Activated naive CD4-positive, alpha-beta T cell treated with Interleukin-2 at 50 U/mL for 16 hours (primary cell): ENCODE measurements around the gene PLAGL2.
"Not testable (repeated sequence)": the region's sequence is repeated elsewhere in the genome, so short reads cannot be mapped to it uniquely, and the experiment has no call there.

Experiments used
- DNase-seq: peaks from one replicate; pipeline ENCODE4 v3.0.0-alpha.2; 2020

Gene PLAGL2

DNA sequence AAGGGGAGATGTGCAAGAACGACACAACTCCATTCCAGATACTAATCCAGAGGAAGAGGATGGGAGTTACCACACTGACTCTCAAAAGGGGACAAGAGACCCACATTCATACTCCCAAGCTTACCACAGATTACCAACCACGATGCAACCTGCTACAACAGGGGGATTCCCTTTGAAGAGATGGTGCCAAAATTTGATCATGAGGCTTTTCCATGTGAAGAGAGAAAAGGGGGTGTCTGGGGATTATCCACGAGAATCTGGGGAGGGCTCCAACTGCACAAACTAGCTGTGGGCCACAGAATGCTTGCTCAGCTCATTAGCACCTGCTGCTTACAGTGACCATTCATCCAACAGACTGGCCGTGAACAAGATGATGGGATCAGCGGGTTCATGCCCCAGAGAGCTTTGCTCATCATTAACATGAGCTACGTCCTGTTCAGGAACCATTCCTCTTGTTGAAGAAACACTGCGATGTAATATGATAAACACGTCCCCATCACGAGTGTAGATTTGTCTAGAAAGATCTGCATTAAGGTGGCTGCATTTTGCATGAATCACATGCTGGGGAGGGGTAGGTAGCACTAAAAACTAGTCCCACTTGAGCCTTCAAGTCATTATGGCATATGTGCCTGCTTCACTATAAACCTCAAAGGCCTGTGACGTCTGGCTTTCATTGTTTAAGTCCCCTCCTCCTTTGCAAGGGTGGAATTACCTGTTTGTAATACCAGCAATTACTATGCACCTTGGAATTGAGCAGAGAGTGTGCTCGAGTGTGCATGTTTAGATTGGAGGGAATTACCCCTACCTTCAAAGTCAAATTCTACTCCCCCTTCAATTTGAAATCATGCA lies 4.0 kb downstream of the PLAGL2 start:
- DNase-seq = peak; percentile 37

DNA sequence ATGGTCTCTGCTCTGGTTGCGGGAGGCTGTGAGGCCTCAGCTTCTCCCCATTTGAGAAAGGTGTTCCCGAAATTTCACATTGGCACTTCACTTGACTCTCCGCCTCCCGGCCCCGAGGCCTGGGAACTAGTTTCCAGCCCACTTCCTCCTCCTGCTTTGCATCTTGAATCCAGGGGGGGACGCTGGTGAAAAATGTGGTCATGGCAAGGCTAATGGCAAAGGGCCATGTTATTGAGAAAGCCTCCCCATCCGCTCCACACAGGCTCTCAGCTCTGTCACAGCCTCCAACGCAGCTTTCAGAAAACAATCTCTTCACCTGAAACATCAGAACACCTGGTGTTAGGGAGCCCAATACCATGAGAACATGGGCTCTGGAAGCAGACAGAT lies 5.6 kb downstream of the PLAGL2 start:
- DNase-seq = no peak

DNA sequence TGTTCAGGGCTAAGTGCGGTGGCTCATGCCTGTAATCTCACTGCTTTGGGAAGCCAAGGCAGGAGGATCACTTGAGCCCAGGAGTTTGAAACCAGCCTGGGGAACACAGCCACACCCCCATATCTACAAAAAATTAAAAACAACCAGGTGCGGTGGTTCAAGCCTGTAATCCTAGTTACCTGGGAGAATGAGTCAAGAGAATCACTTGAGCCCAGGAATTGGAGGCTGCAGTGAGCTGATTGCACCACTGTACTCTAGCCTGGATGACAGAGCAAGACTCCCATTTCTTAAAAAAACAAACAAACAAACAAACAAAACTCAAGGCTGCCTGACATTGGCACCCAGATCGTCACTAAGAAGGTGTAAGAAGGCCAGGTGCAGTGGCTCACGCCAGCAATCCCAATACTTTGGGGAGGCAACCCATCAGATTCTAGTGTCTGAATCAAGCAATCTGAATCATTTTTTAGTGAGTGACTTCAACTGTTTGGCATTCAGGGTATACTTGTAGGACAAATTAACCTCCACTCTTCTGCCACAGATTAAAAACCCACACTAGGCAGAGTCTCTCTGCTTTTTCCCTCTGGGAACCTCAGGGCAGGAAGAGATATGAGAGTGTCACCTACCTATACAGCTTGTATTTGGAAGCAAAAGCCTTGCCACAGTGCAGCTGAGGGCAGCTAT lies 6.1 kb downstream of the PLAGL2 start:
- DNase-seq = no peak

DNA sequence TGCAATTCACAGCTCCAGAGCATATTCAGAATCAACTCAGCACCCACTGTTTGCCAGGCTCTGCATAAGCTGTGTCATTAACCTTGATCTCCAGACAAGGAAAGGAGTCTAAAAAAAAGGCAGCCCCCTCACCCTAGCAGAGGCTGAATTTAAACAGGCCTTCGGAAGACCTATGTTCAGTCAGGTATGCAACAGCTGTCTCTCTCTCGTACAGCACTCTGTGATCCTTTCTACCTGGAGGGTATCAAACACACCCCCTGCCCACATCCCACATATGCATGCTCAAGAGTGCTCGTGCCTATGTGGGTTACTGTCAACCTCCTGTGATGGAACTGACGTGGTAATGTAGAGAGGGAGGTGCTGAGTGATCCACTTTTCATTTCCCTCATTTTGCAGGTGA lies 8.5 kb downstream of the PLAGL2 start:
- DNase-seq = no peak

DNA sequence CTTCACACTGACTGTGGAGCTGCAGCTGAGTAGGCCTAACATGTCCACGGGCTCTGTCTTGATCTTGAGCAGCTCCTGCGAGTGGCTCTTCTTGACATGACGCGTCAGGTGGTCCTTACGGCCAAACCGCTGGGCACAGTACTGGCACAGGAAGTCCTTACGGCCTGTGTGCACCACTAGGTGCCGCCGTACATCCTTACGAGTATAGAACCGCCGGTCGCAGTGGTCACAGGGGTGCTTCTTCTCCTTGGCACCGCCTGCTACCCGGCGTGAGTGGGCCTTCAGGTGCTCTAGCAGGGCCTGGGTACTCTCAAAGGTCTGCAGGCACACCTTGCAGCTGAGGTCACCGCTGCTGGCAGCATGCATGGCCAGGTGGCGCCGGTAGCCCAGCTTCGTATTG lies 10.4 kb downstream of the PLAGL2 start:
- not testable (repeated sequence) for DNase-seq

DNA sequence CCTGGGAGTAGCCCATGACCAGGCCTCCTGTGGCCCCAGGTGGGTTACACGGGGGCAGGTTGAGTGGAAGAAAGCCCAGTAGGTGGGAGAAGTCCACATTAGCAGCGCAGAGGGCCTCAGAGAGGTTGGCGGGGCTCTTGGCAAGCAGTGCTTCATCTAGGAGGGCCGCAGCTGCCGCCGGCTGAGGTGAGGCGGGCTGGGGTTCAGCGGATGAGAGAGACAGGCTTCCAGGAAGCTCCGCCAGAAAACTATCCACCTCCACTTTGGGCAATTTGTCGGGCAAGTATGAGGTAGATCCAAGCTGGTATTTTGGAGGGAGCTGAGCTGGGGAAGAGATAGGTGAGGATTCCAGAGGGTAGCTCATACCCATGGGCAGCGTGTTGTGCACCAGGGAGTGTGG lies 10.9 kb downstream of the PLAGL2 start:
- not testable (repeated sequence) for DNase-seq

DNA sequence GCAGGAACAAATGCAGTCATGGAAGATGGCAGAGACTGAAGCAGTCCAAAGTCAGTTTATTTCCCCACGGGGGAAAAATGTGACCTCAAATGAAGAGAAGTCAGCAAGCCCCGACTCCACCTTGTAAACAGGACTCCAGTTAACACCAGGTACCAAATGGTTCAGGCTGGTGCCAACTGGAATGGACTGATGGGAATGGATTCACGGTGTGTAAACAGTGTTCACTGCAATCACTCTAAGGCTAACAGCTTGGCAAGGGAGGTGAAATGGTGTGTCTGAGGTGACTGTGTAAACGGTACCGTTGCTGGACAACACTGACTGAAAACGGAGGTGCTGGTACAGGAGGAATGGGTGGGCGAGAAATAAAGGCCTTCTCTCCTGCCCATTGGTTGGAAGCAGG lies 12.0 kb downstream of the PLAGL2 start:
- no peak for DNase-seq

DNA sequence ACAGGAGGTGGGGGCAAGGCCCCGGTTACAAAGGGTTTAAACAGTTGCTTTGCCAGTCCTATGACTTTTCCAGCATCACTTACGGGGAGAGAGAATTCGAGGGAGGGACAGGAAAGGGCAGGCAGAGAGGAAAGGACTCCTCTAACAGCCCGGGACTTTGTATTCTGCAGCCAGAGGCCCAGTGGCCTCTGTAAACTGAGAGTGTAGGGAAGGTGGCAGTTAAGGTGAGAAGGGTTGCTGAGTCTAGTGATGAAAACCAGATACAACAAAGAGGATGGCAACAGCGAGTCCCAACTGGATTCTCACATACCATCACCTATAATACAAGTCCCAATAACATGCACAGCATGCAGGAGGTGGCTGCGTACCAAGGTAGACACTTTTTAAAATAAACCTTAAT lies 13.5 kb downstream of the PLAGL2 start:
- no peak for DNase-seq

DNA sequence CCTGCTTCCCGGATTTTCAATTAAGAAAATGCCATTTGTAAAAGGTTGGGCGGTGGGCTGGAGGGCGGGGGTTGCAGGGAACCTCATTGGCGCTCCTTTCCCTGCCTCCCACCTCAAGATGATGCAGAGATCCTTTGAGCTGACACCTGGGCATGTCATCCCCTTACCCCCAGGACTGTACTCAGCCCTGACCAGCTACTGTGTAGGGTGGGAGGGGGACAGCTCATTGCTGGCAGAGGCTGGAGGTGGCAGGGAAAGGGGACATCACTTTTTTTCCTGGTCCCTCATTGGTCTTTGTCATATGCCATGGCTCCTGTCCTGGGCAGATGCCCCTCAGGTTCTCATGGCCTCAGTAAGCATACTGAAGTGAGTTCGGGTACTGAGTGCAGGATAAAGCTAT lies 14.2 kb downstream of the PLAGL2 start:
- not testable (repeated sequence) for DNase-seq

DNA sequence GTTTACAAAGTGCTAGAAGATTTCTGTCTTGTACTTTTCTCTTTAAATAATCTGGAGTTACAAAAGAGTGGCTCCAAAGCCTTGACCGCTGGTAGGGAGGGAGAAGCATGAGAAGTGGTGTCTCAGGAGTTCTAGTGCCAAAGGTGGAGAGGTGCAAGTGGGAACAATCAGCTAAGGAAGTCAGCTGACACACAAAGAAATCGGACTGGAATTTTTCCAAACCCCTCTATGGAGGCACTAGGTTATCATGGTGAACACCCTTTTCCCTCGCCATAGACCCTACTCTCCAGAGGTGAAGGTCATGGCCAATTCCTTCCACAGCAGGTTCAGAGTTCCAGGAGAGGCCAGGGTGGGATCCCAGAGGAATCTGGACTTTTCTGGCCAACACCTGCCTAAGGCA lies 14.8 kb downstream of the PLAGL2 start:
- DNase-seq = no peak

DNA sequence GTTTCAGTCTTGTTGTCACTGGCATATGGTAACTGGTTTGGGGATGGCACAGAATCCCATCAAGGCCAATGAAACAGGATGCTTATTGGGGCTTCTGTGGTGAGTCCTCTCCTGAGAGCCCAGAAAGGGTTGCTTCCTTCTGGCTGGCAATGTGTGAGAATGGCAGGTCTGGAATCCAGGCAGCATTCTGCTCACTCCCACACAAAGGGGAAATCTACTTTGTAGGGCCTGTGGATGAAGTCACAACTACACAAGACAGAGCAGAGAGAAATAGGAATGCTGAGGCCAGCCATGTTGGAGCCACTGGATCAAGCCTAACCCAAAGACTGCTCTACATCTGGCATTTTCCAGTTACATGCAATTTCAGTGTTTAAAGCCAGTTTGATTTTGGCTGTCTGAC lies 15.7 kb downstream of the PLAGL2 start:
- DNase-seq = no peak

DNA sequence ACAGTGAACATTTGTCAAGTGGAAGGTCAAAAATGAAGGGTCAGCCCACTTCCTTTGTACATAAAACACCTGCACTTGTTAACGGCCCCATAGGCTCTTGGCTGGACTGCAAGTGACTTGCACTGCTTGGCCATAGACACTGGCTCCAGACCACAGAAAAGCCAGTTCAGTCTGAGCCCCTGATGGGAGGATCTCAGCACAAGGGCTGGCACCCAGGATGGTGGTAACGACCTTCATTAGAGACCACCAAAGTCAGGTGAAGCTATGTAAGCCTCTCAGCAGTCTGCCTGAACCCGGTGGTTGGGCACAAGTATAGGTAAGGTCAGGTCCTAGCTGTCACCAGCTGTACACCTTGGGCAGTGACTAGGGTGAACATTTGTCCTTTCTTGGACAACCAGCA lies 16.1 kb downstream of the PLAGL2 start:
- DNase-seq = no peak

DNA sequence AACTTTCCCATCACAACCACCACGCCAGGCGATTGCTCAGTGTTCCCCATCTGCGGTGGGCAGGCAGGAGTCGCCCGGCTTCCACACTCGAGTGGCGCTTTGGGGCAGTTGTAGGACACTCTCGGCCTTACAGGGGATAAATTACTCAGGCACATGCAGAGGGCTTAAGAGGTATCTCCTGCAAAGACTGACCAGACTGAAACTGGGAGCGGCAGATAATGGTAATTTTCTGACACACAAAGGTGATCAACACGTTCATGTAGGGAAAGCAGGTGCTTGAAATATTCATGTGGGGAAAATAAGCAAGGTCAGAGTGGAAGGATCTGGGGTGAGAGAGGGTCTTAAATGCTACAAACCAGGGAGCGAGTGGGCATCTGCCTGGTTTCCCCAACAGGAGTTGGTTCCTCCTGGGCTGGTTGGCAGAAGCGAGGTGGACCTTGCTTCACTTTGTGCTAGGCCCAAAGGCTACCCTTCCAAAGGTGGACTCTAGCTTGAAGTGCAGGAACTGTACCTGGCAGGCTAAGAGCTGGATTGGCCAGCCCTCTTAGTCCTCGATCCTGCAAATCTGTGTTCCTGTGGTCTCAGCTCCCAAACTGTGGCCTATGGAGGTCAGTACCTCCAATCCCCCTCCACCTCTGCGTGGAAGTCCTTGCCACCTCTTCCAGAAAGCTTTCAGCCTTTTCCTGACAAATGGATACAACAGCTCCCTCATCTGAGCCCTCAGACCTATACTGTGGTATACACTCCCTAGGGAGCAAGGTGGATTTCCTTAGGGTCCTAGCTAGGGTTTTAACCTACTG lies 16.7 kb downstream of the PLAGL2 start:
- no peak for DNase-seq

DNA sequence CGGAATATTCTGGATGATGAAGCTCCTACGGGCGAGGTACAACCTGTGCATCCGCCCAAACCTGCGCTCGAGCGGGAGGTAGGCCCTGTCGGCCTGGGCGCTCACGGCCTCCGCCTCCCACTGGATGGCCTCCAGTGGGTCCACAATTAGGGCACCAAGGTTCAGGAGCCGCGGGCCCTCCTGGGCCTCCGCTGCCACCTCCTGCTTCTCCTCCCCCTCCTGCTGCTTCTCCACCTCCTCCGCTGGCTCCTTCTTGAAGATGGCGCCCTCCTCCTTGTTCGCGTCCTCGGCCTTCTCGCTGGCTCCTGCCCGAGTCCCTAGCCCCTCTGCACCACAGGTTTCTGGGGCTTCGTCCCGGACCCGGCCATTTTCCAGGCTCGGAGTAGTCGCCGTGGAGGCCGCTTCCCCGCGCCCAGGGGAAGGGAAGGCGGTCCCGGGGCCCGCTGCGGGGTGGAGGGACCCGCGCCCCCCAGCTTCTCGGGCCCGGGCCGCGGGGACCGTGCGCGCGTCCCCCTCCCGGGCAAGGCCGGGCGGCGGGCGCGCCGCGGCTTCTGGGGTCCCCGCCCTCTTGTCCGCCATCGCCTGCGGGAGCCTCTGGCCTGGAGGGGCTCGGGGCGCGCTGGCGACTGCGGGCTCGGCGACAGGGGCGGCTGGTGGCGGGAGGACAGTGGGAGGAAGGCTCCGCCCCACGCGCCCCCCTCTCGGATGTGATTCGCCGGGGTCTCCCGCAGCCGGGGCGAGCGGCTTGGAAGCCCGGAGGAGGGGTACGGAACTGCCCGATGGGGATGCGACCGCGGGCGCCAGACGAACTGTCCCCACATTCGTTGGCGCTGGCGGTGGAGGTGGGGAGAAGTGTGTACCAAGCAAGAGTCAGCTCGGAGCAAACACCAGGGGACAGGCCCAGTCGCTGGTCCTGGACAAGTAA lies 17.6 kb downstream of the PLAGL2 start:
- DNase-seq = peak; percentile 38

DNA sequence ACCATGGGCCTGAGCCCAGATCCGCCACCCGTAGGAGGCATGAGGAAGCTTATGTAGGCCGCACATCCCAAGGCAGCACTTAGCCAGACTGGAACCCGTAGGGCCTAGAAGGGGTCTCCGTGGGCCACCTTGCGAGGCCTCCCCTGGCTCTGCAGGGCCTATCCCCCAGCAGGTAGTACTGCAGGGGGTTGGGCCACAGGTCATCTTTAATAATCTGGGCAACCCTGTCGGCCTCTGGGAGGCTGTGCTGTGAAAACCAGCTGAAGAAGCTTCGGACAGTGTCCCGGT lies 18.5 kb downstream of the PLAGL2 start:
- DNase-seq = no peak

DNA sequence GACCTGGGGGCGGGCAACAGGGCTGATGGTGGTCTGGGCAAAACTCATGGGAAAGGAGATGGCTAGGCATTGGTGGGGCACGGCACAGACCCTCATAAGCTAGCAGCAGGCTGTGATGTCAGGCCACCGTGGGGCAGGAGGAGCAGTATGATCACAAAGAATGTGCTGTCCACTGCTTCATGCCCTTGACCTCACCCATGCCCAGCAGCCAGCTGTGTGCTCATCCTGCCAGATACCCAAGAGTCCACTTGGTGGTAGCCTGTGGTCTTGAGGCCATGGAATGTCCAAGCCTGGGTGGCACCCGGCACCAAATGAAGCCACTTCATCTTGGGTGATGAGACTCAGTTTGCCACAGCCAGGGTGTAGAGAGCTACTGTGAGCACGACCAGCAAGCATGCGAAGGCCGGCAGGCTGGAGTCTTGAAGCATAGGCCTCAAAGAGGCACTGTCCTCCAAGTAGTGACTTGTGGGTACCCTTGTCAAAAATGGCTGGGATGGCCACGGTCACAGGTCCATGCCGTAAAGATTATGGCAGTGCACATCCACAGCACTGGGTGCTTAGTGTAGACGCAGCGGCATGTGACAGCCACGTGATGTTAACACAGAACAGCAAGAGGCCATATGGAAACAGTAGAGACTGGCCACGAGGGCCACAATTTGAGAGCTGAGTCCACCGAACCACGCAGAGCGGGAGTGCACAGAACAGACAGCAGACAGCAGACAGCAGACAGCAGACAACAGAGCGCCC lies 19.0 kb downstream of the PLAGL2 start:
- DNase-seq = no peak

DNA sequence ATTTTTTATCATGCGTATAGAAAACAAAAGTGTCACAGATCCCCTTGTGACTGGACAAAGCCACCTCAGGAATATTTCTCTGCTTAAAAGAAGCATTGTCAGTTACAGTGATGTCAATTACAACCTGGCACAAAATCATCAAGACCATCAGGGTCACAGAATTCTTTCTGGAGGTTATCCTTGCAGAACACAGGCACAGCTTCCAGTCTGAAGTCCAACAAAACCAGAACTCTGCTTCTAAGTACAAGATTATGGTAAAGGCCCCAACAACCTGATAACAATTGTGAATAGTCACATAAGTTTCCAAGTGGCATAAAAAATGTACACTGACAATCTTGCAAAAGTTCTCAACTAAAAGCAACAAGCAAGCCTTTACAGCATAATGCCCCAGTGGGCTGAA lies 21.0 kb downstream of the PLAGL2 start:
- DNase-seq = no peak

DNA sequence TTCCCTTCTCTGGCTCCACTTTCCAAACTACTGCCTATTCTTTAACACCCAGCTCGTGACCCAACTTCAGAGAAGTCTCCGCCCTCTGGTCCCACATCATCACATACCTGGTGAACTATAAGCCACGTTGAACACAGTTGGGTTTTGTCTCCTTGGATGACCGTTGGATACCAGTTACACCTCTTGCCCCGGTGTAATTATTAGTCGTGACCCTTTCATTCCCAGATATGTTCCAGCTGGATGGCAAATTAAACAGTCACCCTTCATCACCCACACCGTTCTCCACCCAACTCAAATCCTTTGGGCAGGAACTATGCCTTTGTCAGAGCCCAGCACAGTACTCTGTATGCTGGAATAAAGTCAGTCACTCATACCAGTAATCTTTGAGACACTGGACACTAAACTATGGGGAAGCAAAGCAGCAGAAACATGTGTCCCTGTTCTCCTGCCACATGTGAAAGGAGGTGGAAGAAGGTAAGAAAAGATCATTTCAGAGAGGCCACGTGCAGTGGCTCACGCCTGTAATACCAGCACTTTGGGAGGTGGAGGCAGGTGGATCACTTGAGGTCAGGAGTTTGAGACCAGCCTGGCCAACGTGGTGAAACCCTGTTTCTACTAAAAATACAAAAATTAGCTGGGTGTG lies 22.5 kb downstream of the PLAGL2 start:
- no peak for DNase-seq

DNA sequence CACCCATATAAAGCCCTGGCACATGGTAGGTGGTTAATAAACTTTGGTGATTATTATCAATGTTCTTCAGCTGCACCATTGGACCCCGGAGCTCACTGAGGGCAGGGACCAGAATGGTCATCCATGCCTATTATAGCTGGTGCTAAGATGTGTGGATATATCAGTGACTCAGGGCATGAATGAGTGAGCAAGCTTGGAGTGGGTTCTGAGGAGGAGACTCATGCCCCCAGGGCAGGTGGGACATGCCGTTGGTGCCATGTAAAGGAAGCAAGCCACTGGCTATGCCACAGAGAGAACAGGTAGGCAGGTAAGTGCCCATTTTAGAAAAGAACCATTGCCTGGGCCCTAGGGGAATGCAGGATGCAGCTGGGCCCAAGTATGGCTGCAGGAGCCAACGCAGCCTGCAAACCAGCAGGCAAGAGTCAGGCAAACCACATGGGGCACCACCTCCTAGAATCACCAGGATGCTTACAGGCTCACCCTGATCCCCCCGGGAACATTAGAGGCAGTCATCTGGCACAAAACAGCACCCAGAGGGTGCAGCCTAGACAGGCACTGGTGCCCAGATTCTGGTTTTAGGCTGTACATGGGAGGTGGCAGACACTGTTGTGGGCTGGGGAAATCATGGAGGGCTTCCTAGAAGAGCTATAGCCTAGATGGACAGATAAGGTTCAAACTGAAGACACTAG lies 23.5 kb downstream of the PLAGL2 start:
- DNase-seq = no peak

DNA sequence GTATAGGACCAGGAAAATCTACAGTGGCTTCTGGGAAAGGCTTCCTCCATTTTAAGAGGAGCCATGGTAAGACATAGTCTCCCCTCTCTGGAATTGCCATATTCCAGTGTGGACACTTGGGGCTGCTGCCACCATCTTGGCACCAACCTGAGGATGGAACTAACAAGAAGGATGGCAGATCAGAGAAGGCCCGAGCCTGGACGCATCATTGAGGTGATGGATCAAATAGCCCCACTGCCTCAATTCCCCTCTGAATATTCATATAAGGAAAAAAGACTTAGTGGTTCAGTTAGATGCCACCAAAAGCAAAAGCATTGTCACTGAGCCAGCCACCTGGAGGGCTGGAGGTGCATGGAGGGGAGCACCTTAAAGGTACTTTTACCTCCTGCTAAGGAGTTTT lies 25.9 kb downstream of the PLAGL2 start:
- no peak for DNase-seq

DNA sequence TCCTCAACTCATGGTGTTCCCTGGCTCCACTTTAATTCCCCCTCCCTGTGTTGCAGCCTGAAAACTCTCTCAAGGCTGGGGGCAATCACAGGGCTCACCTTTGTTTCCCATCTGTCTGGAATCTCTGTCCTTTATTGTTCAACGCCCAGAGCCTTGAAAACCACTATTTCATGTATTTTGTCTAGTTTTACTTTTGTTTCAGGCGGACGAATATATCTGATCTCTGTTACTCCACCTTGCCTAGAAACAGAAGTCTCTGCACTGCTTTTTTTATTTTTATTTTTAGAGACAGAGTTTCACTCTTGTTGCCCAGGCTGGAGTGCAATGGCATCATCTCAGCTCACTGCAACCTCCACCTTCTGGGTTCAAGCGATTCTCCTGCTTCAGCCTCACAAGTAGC lies 27.6 kb downstream of the PLAGL2 start:
- no peak for DNase-seq
